NCI-H2029 (cell line): ENCODE data around the gene NGRN.
"Not testable (repeated sequence)": the region's sequence is repeated elsewhere in the genome, so short reads cannot be mapped to it uniquely, and the experiment has no call there.

Experiments
- DNase-seq: peaks from one replicate; lab custom pipeline; 2025; lab: John Stamatoyannopoulos, UW

NGRN gene

DNA sequence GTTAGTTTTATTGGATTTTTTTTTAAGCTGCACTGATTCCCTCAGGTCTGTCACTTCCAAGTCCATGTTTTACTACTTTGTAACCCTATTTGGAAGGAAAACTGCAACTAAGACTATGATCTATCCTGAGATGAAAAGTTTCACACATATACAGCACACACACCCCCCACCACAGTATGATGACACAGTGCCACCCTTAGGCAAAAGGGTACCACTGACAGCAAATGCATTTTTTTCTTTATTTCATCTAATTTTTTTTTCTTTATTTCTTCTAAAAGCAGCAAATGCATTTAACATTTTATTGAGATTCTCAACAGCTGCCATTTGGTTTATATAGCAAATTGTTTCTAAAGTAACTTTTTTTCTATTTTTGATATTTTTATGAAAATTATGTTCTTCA, 21.2 kb downstream of the NGRN start:
- no peak for DNase-seq

DNA sequence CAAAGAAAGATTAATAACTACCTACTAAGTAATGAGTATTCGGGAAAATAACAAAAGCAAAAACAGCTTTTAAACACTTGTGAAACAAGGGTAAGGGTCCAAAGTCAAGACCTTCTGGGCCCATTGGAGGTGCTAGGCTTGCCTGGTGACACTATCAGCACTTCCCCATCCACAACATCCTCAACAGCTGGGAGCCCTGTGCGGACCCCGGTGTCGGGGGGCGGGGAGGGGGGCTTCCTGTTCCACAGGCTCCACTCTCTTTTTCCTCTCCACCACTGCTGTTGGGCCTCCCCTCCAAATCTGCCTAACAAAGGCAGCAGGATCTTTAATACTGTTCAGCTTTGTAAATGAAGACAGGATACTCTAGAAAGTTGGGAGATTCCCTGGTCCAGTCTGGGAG, 21.6 kb downstream of the NGRN start:
- no peak for DNase-seq

DNA sequence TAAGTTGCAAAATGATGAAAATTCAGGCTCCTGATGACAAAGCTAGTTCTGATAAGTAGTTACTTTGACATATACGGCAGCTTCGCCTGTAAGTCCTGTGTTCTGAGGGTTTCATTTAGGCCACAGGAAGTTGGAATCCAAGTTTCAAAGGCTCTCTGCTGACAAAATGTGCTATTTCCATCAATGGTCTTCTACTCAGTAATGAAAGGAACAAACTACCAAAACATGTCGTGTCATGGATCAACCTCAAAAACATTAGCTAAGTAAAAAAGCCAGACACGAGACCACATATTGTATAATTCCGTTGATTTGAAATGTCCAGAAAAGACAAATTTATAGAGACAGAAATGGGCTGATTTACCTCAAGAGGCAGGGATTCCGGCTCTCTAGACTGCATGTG, 22.5 kb downstream of the NGRN start:
- DNase-seq: no peak

DNA sequence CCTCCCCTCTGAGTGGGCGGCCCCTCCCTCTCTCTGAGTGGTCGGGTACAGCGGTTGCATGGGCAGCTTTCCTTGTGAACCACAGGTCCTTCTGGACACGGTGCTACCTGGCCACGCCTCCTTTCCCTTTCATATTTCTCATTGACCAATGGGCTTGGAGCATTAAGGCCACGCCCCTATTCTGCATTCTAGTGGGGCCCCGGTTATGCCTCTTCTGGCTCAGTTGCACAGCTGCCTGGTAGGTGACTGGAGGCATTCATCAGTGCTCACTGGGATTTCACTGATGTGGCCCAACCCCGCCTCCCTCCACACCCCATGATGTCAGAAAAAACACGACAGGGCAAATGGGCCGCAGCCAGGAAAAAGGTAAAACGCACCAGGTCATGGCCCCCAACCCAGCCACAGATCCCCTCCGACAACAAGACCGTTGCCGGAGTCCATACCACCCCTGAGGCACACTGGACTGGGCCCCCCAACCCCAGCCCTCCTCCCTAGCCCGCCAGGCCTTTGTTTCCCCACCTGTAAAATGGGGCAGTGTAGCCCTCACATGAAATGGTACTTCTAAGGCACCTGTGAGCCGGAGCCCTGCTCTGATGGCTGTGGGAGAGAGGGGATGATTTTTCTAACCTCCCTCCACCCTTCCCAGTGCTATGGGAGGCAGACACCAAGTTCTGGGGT, 26.3 kb downstream of the NGRN start:
- DNase-seq: peak; percentile 69

DNA sequence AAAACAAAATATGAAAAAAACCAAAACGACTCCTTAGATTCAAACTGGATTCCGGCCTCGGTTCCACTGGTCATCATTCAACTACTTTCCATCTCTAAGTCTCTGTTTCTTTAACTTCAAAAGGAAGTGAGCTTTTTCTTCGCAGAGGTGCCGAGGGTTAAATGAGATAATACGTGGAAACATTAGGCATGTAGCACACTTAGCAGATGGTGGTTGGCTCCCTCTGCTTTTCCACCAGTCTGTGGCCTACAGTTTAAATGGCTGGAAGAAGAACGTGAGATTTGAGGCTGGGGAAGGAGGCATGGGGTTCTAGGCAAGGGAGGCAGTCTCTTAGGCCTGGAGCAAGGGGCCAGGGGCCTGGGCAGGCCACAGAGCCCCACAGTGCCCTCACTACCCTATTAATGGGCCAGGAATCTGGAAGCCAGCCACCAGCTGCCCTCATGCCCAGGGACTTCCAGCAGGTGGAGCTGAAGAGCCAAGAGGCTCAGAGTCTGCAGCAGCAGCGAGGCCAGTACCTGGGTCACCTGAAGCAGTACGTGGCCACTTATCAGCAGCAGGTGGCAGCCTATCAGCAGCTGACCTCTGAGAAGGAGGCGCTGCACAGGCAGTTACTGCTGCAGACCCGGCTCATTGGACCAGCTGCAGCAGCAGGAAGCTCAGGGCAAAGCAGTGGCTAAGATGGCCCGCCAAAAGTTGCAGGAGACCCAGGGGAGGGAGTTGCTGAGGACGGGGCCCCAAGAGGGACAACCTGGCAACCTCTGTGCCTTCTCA, 27.8 kb downstream of the NGRN start:
- peak; percentile 84 for DNase-seq

DNA sequence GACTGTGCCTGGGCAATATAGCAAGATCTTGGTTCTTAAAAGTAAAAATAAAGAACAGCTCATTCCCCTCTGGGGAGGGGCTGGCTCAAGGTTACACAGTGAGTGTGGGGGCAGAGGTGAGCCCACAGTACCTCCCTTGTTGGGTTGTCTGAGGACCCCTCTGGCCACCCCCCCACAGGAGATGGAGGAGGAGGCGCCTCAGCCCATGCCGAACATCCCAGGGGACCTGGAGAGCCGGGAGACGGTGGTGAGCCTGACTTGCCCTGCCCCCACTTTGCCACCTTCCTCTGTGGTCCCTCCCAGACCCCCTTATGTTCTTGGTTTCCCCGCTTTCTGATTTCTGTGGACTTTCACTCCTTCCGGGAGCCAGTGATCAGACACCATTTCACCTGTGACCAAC, 28.7 kb downstream of the NGRN start:
- DNase-seq: no peak

DNA sequence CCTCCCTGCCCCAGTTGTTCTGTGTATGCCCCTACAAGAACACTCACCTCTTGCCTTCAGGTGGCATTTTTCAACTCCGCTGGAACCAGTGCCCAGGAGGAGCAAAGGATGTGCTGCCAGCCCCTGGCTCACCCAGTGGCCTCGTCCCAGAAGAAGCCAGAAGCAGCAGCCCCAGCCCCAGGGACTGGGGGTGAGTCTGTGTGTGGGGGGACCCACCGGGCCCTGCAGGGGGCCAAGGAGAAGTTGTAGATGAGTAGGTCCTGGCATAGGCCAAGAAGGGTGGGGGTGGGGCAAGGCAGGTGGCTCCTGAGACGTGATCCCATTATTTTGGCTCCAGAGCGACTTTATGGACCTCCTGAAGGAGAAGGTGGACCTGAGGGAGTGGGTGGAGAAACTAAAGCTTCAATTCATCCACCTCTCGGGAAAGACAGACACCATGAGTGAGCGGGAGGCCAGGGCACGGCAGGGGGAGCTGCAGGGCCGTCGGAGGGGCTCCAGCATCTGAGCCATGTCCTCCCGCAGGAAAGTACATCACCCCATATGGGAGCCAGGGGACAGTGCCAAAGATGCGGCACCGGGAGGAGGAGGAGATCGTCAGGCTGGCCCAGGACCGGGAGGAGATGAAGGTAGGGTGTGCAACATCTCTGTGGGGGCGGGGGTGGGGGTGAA, 29.3 kb downstream of the NGRN start:
- DNase-seq: no peak

DNA sequence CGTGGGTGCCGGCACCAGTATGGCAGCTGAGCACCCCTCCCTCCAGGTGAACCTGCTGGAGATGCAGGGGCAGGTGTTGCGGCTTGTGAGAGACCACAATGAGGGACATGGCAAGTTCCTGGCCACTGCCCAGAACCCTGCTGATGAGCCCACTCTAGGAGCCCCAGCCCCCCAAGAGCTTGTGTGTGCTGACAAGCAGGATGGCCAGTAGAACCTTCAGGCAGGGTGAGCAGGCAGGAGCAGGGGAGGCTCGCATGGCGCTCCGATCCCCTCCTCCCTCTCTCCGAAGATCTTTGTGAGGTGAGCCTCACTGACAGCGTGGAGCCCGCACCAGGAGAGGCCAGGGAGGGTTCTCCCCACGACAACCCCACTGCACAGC, 29.8 kb downstream of the NGRN start:
- DNase-seq: no peak

DNA sequence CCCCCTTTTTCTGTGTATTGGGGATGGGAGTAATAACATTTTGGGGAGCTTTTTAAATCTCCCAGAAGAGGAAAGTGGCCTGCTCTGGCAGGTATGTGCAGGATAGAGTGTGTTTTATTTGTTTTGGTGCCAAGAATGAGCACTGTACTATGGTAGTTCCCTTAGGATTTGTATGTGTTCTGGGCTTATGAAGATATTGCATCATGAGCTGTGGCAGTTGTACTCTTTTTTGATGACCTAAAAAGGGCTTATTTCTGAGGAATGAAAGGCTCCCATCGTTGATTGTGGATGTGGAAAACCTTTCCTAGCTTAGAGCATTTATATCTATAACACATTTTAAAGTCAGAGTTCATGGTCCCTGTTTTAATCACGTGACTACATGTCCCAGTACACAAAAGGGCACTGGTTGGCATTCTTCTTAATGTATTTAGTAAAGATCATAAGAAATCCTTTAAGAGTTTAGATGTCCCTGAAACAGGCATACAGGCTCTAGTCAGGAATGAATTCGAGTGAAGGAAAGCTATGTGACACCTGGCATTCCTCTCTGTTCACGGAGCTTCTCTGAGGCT, 30.9 kb downstream of the NGRN start:
- not testable (repeated sequence) for DNase-seq

DNA sequence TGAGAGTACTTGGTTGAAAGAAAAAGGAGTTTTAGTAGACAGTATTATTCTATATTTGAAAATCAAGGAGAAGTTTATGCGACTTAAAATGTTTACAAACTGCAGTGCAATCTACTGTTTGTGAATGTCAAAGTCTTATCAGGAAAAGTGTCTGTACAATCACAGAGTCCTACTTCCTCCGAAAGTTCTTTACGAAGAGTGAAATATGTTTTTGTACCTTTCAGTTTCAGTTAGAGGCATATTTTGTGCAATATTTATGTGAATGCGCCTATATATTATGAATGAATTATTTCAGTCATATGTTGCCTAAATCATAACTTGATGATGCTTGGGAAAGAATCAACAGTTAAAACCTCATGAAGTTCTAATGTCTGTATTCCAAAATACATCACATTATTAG, 31.5 kb downstream of the NGRN start:
- DNase-seq: no peak

DNA sequence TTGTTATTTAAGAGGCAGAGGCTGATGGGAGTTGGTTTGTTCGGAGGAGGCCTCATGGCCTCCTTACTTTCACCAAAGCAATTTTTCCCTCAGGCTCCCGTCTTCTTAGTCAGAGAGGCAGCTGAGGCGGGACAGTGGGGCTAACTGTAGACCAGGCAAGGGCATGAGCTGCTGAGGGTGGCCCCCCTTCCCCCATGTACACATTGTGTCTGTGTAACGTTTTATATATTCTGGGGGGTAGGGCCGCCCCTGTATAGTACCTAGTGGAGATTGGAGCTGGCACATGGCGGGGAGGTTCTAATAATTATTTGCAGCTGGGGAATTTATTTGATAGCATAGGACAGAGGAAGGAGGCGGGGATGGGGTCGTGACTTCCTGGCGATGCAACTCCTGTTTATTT, 35.1 kb downstream of the NGRN start:
- no peak for DNase-seq

DNA sequence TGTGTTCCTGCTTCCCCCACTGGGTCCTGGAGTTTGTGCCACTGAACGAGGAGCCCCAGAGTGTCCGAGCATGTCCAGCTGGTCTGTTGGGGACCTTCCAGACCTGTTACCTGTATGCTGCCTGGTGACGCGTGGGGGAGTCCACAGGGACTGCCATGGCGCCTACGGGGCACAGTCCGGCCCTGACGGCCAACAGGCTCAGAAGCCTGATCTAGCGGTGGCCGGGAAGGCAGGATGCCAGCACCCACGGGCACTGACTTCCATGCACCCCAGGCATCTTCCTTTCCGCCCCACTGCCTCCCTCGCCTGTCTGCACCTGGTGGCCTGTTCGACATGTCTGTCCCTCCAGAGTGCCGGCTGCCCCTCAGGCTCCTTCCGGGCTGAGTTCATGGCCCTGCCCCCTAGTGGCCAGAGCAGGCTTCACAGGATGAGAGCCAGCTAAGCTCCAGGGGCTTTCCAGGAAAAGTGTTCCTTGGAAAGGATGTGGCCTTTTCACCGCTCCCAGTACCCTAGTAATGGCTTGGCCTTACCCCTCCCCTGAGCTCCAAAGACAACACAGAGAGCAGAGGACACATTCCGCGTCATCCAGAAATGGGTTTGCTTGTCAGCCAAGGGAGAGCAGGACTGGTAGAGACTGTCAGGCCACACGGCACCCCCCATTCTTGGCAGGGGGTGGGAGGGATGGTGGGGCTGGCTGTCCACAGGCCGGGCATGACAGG, 35.7 kb downstream of the NGRN start:
- DNase-seq: peak; percentile 69

DNA sequence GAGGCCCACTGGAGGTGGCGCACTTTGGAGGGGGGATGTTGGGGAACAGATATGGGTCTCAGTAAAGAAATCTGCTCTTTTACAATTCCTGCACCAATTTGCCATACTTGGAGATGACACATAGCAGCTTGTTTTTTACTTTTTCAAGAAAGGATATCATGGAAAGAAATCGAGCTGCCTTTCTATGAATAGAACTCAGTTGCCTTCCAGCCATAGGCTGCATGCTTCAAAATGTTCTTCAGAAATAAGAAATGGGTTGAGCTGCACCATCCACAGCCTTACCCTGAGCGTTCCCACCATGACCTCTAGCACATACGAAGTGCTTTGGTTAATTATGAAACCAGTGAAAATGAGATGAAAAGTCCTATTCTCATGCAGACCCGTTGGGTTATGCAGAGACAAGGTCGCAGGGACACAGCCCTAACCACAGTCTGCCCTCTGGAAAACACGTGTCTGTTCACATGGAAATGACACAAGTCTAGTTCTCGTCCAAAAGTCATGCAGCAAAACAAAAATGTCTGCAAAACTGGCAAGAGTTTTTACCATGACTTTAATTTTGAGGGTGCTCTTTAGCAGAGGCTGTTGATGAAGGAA, 36.3 kb downstream of the NGRN start:
- no peak for DNase-seq

DNA sequence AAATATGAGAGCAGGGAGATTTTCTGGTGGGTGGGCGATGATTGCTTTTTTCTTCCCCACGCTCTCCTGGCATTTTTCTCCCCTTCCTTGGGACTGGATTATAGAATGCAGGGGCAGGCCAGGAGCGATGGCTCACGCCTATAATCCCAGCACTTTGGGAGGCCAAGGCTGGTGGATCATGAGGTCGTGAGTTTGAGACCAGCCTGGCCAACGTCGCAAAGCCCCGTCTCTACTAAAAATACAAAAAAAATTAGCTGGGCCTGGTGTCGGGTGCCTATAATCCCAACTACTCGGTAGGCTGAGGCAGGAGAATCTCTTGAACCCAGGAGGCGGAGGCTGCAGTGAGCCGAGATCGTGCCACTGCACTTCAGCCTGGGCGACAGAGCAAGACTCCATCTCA, 39.9 kb downstream of the NGRN start:
- DNase-seq: not testable (repeated sequence)

DNA sequence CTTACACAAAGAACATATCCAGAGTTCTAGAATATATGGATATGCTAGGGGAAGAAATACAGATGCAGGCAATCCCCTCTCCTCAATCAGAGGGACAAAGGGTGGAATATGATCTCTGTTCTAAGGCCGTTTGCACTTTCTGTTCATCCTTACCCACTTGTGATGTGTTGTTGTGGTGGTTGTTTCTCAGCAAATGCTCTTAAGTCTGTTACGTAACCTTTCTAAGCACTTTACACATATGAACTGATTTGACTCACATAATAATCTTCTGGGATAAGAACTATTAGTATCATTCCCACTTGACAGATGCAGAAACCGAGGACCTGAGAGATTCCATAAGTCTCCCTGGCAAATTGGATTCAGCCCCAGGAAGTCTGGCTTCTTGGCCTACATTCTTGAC, 40.5 kb downstream of the NGRN start:
- no peak for DNase-seq

DNA sequence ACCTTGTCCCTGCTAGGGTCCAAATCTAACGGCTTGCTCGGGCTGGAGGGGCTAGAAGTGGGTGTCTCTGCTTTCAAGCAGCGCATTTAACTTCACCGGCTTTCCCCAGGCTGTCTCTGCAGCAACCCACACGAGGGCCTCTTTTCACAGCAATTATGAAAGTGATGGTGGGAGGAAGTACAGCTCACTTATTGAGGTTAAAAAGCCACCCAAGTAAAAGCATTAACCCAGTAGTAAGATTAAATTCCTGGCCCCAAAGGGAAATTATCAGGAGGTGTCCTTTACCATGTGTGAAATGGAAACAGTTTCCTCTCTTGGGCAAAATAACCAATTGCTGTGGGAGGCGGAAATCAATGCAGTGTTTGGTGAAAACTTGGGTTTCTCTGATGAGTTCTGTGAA, 41.1 kb downstream of the NGRN start:
- DNase-seq: no peak

DNA sequence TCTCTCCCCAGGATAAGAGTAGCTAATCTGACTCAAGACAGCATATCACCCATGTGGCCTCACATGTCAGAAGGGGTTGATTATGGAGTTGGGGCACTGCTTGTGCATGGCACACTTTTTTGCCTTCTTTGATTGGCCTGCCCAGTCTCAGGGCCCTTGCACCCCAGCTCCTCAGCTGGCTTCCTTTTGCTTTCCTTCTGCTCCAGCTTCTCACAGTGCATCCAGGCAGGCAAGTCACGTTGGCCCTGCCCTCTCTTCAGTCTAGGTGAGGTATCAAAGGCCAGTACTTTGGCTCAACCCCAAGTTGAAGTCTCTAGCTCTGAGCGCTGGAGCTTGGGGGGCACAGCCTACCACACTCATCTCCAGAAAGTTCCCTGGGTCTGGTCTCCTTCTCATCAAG, 42.2 kb downstream of the NGRN start:
- no peak for DNase-seq

DNA sequence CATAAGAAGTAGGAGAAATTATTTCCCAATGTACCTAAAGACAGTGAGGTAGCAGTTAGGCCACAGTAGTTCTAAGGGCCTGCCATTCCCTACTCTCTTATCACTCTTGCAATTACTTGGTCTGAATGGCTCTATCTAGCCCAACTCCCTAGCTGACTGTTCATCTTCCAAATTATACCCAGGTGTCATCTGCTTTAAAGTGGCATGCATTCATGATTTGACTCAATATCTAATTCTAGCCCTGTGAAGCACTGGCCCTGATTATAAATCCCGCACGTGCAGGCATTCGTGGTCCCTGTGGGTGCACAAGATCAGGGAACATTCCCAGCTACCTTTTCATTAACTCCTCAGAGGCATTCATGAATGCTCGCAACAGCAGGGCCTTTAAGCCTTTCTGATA, 43.5 kb downstream of the NGRN start:
- no peak for DNase-seq

DNA sequence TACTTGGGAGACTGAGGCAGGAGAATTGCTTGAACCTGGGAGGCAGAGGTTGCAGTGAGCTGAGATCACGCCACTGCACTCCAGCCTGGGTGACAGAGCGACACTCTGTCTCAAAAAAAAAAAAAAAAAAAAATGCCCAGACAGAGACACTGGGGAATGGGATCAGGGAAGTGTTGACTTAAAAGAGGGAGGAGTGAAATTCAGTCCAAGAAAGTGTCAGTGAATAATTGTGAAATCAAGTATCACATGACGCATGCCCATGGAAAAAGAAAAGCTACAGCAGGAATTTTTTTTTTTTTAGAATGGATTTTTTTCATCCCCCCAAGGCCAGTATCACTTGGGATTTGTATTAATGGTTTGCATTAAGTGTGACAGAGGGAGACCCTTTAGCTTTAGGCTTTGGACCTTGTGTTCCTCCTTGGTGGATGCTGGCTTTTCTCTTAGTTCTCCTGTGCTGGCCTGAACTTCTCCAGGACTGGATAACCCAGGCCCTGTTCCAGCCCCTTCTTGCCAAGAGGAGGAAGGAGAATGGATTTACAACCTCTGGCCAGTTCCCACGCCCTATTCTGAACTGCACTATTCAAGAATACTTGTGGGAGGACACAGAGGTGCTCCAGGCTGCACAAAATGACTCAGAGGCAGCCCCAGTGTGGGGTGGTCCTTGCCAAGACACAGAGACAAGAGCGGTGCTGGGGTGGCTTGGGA, 50.0 kb downstream of the NGRN start:
- DNase-seq: no peak

DNA sequence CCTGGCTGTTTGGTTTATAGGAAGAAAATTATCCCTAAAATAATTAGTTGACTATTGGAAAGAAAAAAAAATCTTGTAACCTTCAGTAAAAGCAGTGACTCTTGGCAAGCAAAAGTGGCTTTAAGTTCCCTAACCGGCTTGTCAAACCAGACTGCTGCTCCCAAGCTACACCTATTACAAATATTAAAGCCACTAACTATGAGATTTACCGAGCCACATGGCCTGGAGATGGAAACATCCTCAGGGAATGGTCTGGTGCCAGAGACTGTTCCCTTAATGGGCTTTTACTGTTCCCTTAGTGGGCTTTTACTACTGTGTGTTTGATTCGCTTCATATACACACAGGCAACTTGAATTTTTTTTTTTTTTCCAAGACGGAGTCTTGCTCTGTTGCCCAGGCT, 50.7 kb downstream of the NGRN start:
- DNase-seq: no peak

DNA sequence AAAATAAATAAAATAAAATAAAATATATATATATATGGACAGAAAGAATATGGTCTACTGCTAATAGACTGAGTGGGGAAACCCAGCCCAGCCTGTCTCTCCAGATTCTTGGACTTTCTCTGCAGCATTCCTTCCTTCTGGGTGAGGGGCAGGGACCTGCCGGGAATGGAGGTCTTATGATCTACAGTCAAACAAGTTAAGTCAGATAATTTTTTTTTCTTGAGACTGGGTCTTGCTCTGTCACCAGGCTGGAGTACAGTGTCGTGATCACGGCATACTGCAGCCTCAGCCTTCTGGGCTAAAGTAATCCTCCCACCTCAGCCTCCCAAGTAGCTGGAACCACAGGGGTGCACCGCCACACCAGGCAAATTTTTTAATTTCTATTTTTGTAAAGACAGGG, 53.1 kb downstream of the NGRN start:
- no peak for DNase-seq
